Kidney epithelial cell (primary cell): ENCODE data around the gene CRELD2. TPM values are rescaled to one million over a fixed set of nuclear protein-coding genes. Genes with fewer than 3 reads are reported as not detected.

ENCODE experiments used
- DNase-seq: peaks from one replicate; pipeline ENCODE4 v3.0.0-alpha.2; 2010; ENCODE audit warnings: low read depth
- H3K27me3 ChIP-seq: 2 replicates; pipeline ENCODE4 v1.6.0; 2011; ENCODE audit warnings: low read length; ENCODE audit not compliant: control insufficient read depth, insufficient read depth
- H3K36me3 ChIP-seq: 2 replicates; pipeline ENCODE4 v1.5.1; 2011; ENCODE audit warnings: low read length; ENCODE audit not compliant: control insufficient read depth, insufficient read depth
- H3K4me3 ChIP-seq: 2 replicates; pipeline ENCODE4 v1.5.1; 2011; ENCODE audit warnings: low read depth, mild to moderate bottlenecking, control low read depth, low read length
- CTCF ChIP-seq: IDR thresholded peaks from 2 replicates; pipeline ENCODE4 v1.5.1; 2011; ENCODE audit warnings: mild to moderate bottlenecking, moderate library complexity, low read length, control low read depth, inconsistent platforms; ENCODE audit not compliant: insufficient read depth, poor library complexity, severe bottlenecking
- total RNA-seq: library from RNA; depleted of rRNA; stranded (reverse); fragments of >200 nt; gene quantifications from 2 replicates; pipeline ENCODE4 v1.2.3, GENCODE V29; 2015

Gene CRELD2
- total RNA-seq, 1 donor from 2014 or later: 68.2 TPM

GRCh38 chr22:49968831-49969661 is 50.6 kb downstream of the CRELD2 start:
- TF ChIP-seq CTCF: no peak
- Histone ChIP-seq H3K27me3 (peaks cover 12% of the 10 kb centered on the region), H3K36me3 (no peaks in the 10 kb centered on the region), H3K4me3 (no peak overlapping the region)
- no peak for DNase-seq

DNA sequence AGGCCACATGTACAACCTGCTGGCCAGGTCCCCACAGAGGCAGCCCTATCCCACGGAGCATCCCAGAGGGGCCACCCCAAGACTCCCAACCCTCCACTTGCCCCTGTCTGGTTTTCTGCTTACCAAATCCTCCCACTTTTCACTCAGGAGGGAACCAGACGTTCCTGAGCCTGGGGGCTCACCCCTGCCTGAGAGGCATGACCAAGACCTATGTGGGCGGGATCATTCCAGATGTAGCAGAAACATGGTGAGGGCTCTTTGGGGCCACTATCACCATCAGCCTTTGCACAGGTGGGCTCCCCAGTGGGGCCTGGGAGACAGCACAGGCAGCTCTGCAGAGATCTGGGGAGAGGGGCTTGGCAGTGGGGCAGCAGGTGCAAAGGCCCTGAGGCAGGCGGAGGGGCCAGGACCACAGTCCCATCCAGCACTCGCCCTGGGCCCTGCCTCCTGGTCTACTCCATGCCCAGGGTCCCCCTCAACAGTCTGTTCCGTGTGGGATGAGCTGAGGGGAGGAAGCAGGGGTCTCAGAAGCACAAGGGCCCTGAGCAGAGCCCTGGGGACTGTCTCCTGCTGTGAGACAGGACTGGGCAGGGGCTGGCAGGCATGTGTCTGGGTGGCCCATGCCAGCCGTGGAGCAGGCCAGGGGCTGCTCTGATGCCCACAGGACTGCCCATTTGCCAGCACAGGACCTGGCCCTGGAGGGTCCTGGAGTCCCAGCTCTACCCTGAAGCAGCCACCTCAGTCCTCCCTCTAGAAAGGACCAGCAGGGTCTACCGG is 51.5 kb downstream of the CRELD2 start:
- Histone ChIP-seq H3K27me3 (peaks cover 12% of the 10 kb centered on the region), H3K4me3 (no peak overlapping the region), H3K36me3 (no peaks in the 10 kb centered on the region)
- TF ChIP-seq CTCF: no peak
- no peak for DNase-seq

- Histone ChIP-seq H3K27me3 (peaks cover 12% of the 10 kb centered on the region), H3K36me3 (no peaks in the 10 kb centered on the region), H3K4me3 (peak overlapping the region; percentile 34)
- DNase-seq: peak; percentile 86
- no peak for TF ChIP-seq CTCF
These were observed 52.2 kb downstream of the CRELD2 start for GRCh38 chr22:49970528-49971231.

GRCh38 chr22:49971232-49972162 is 53.1 kb downstream of the CRELD2 start:
- Histone ChIP-seq H3K27me3 (peaks cover 12% of the 10 kb centered on the region), H3K4me3 (peak overlapping the region; percentile 34), H3K36me3 (no peaks in the 10 kb centered on the region)
- no peak for DNase-seq
- TF ChIP-seq CTCF: no peak

DNA sequence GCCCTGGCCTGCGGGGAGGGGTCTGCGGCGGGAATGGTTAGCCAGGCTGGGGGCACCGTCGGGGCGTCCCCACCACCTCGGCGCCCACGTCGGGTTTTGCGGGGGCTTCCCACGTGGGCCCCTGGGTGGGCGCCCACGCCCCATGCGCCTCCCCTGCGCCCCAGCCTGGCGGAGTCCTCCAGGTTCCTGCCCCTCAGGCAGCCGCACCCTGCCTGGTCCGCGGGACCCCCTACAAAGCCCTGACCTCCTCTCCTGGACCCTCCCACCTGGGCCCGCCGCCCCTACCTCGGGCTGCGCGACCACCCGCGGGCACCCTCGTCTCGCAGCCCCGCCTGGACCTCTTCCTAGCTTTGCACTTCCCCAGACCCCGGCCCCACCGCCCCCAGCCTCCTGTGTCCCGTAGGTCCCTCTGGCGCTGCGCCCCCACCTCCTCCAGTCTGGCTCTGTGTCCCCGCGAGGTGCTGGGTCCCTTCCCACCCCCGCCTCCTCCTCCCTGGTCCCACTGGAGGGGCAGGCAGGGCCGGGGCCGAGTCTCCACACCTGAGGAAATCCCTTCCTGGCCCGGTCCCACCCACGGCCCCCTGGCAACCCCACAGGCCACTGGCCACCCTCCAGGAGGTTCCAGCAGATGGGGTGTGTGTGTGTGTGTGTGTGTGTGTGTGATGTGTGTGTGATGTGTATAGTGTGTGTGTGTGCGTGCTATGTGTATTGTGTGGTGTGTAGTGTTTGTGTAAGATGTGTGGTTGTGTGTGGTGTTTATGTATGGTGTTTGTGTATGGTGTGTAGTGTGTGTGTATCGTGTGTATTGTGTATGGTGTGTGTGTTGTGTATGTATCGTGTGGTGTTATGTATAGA is 54.0 kb downstream of the CRELD2 start:
- peaks cover 12% of the 10 kb centered on the region for H3K27me3 ChIP-seq
- no peak for DNase-seq
- H3K4me3 ChIP-seq: no peak overlapping the region
- no peak for TF ChIP-seq CTCF
- no peaks in the 10 kb centered on the region for H3K36me3 ChIP-seq
